Large intestine (tissue), 3 donors: ENCODE measurements around the gene C16orf78. TPM values are rescaled to one million over a fixed set of nuclear protein-coding genes. Genes with fewer than 3 reads are reported as not detected.

Source experiments
- DNase-seq, 2 donors: peaks; one replicate each; pipeline versions ENCODE4 v3.0.0 to v3.0.0-alpha.2; 2013
- H3K27ac ChIP-seq: one replicate; pipeline ENCODE4 v1.5.1; 2013; ENCODE audit warnings: low read length
- H3K27me3 ChIP-seq: 2 replicates; pipeline ENCODE4 v1.6.1; 2013; ENCODE audit warnings: low read length; ENCODE audit not compliant: control insufficient read depth, insufficient read depth
- H3K36me3 ChIP-seq: 2 replicates; pipeline ENCODE4 v1.6.1; 2013; ENCODE audit warnings: low read length; ENCODE audit not compliant: control insufficient read depth, insufficient read depth
- H3K4me1 ChIP-seq: one replicate; pipeline ENCODE4 v1.6.1; 2013; ENCODE audit warnings: low read length; ENCODE audit not compliant: control insufficient read depth, insufficient read depth
- H3K4me3 ChIP-seq: one replicate; pipeline ENCODE4 v1.5.1; 2013; ENCODE audit warnings: low read length
- H3K9me3 ChIP-seq: one replicate; pipeline ENCODE4 v1.6.1; 2013; ENCODE audit warnings: mild to moderate bottlenecking, low read depth, low read length, moderate library complexity; ENCODE audit not compliant: control insufficient read depth
- WGBS: methylation state at CpG from one replicate; pipeline ENCODE4 v1.1.5; 2013; ENCODE audit warnings: low lambda C conversion rate; ENCODE audit not compliant: insufficient coverage; 5-methylcytosine and 5-hydroxymethylcytosine counted together
- polyA plus RNA-seq: library from polyadenylated mRNA; unstranded; fragments of 120-200 nt; gene quantifications from one replicate; pipeline ENCODE4 v1.2.1, GENCODE V29; 2013

C16orf78 gene
- polyA plus RNA-seq, 1 donor: not detected

DNA sequence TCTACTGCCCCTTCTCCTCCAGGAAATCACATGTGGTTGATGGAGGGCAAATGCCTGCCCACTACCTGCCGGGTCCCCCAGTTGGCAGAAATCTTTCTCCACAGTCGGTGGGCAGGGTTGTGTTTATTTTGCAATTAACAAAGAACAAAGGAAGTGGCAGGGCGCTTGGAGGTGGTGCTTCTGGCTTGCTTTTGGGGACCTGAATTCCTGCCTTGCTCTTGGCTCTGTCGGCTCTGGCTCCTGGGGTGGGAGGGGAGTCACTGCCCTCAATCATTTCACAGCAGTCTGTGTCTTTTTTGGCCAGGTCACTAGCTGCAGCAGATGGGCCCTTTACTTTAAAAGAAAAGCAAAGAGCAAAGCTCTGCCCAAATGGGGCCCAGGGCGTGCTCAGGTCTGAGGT is 69.2 kb downstream of the C16orf78 start:
- WGBS: no CpG with 5 or more reads among the region's 5 CpGs
- no peak overlapping the region for H3K27ac ChIP-seq
- no peak for DNase-seq
- H3K4me3 ChIP-seq: no peak overlapping the region
- no peaks in the 10 kb centered on the region for H3K9me3 ChIP-seq
- no peaks in the 10 kb centered on the region for H3K36me3 ChIP-seq
- H3K27me3 ChIP-seq: peaks cover 3% of the 10 kb centered on the region
- no peaks in the 10 kb centered on the region for H3K4me1 ChIP-seq

DNA sequence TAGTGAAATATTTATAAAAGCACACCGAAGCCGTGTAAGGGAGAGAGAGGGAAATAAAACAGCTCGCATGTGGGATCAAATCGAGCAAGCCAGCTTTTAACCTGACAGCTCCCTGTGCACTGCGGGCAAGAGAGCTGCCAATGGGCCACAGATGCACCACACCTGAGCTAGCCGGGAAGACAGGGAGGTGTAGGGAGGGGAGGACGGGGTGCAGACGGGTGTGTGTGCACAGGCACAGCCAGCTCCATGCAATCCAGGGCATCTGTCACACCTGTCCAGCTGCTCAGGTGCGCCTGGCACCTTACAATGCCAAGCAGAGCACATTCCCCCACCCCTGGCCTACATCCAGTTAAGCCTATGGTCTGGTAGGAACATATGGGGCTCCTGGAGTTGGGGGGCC is 70.0 kb downstream of the C16orf78 start:
- WGBS: 50% methylated on average over 1 of the region's 9 CpGs
- Histone ChIP-seq H3K27me3 (peaks cover 3% of the 10 kb centered on the region), H3K27ac (no peak overlapping the region), H3K4me1 (no peaks in the 10 kb centered on the region), H3K9me3 (no peaks in the 10 kb centered on the region), H3K36me3 (no peaks in the 10 kb centered on the region), H3K4me3 (no peak overlapping the region)
- no peak for DNase-seq

DNA sequence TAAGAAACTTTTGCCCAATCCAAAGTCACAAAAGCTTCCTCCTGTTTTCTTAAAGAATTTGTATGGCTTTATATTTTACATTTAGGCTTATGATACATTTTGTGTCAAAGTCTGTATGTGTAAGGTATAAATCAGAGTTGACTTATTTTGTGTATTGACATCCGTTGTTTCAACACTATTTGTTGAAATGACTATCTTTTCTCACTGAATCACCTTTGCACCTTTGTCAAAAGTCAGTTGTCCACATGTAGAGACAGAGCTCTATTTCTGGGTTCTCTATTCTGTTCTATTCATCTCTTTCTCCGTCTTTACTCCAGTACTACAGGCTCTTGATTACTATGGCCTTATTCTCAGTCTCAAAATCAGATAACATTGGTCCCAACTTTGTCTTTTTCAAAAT is 73.2 kb downstream of the C16orf78 start:
- H3K27me3 ChIP-seq: peaks cover 3% of the 10 kb centered on the region
- no peak for DNase-seq
- WGBS: 92% methylated on average over 1 of the region's 2 CpGs

More for the DNA sequence above, 73.2 kb downstream of the C16orf78 start:
- Histone ChIP-seq H3K36me3 (no peaks in the 10 kb centered on the region), H3K9me3 (no peaks in the 10 kb centered on the region), H3K4me1 (no peaks in the 10 kb centered on the region), H3K27ac (no peak overlapping the region), H3K4me3 (no peak overlapping the region)

Other genes starting within 250 kb of the C16orf78 start
- 1.8 TPM for gene CBLN1, start 92.0 kb upstream of the C16orf78 start, polyA plus RNA-seq